ENCODE results near the gene ITGB3BP. TPM values are rescaled to one million over a fixed set of nuclear protein-coding genes. Genes with fewer than 3 reads are reported as not detected.
"Not testable (repeated sequence)": the region's sequence is repeated elsewhere in the genome, so short reads cannot be mapped to it uniquely, and the experiment has no call there.

ITGB3BP gene
- total and polyA plus RNA-seq, 5 donors from 2014 or later: 11.3 to 29.9 (median 23.3) TPM

DNA sequence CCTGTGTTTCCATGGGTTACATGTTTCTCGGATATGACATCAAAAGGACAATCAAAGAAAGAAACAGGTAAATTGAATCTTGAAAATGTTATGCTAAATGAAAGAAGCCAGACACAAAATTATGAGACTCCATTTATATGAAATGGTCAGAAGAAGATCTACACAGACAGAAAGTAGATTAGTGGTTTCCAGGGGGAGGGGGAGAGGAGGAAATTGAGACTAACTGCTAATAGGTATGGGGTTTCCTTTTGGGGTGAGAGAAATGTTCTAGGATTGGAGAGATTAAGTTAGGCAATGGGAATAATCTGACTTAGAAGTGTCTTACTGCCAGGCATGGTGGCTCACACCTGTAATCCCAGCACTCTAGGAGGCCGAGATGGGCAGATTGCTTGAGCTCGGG is 21.8 kb downstream of the ITGB3BP start:
- Histone ChIP-seq H3K36me3 (ENCODE audit: control insufficient read depth, insufficient read depth, low read length) (no peaks in the 10 kb centered on the region), H3K4me3 (ENCODE audit: low read depth, low read length) (no peak overlapping the region), H3K27me3 (ENCODE audit: control insufficient read depth, insufficient read depth, low read length) (no peaks in the 10 kb centered on the region), H3K27ac (ENCODE audit: insufficient read depth, low read length, poor library complexity, severe bottlenecking) (no peak overlapping the region), H3K4me1 (ENCODE audit: control insufficient read depth, insufficient read depth, low read length, poor library complexity, severe bottlenecking) (no peaks in the 10 kb centered on the region), H3K9me3 (ENCODE audit: control insufficient read depth in 2 of 2, low read length in 2 of 2) (no peaks in the 10 kb centered on the region)
- Mint-ChIP-seq H3K4me3 (no peak overlapping the region), H3K36me3 (peaks cover 23% of the 10 kb centered on the region), H3K27me3 (no peaks in the 10 kb centered on the region), H3K4me1 (peaks cover 9 to 22% (median 18%) of the 10 kb centered on the region in 4 donors), H3K9me3 (peaks cover 0 to 8% (median 1%) of the 10 kb centered on the region in 7 donors), H3K27ac (peak overlapping the region in 2 of 3 donors; percentile 2 to 15)
- peak in 1 of 3 donors; percentile 7 for DNase-seq
- no peak for ATAC-seq (ENCODE audit: low read depth in 2 of 2)

DNA sequence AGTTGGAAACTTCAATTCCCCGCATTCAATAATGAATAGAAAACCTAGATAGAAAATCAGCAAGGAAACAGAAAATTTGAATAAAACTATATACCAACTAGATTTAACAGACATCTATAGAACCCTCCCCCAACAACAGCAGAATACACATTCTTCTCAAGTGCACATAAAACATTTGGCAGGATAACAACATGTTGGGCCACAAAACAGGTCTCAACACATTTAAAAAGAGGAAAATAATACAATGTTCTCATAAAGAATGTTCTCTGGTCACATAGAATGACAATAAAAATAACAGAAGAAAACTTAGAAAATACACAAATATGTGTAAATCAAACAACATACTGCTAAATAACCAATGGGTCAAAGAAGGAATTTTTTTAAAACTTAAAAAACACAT is 24.9 kb downstream of the ITGB3BP start:
- H3K4me3 Mint-ChIP-seq: no peak overlapping the region
- no peaks in the 10 kb centered on the region for H3K27me3 Mint-ChIP-seq
- no peaks in the 10 kb centered on the region for H3K36me3 ChIP-seq (ENCODE audit: control insufficient read depth, insufficient read depth, low read length)
- no peak overlapping the region for H3K27ac Mint-ChIP-seq
- H3K4me1 Mint-ChIP-seq: peaks cover 9 to 22% (median 19%) of the 10 kb centered on the region in 4 donors
- no peak overlapping the region for H3K4me3 ChIP-seq (ENCODE audit: low read depth, low read length)
- H3K4me1 ChIP-seq (ENCODE audit: control insufficient read depth, insufficient read depth, low read length, poor library complexity, severe bottlenecking): no peaks in the 10 kb centered on the region
- peaks cover 0 to 8% (median 0%) of the 10 kb centered on the region in 7 donors for H3K9me3 Mint-ChIP-seq
- peaks cover 16% of the 10 kb centered on the region for H3K36me3 Mint-ChIP-seq
- H3K27me3 ChIP-seq (ENCODE audit: control insufficient read depth, insufficient read depth, low read length): no peaks in the 10 kb centered on the region
- no peaks in the 10 kb centered on the region for H3K9me3 ChIP-seq (ENCODE audit: control insufficient read depth in 2 of 2, low read length in 2 of 2)
- ATAC-seq (ENCODE audit: low read depth in 2 of 2): no peak
- H3K27ac ChIP-seq (ENCODE audit: insufficient read depth, low read length, poor library complexity, severe bottlenecking): no peak overlapping the region
- no peak for DNase-seq

DNA sequence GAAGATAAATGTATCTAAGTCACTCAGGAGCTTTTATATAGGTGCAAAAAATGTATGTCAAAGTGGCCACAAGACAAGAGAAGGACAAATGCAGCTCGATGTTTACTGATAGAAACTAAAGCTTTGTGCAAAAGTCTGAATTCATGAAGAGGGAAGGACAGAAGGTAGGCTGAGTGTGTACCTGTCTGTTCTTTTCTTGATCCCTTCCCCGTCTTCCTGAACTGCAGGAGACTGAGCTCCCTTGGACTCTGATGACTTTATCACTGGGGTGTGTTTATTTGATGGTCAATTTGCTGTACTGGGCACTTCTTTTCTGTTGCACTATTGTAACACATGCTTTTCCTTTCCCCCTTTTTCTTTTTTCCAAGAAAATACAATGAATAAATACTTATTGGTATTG is 25.4 kb downstream of the ITGB3BP start:
- Mint-ChIP-seq H3K4me1 (peaks cover 10 to 22% (median 20%) of the 10 kb centered on the region in 4 donors), H3K9me3 (peaks cover 0 to 8% (median 0%) of the 10 kb centered on the region in 7 donors), H3K4me3 (no peak overlapping the region), H3K27ac (no peak overlapping the region), H3K36me3 (peaks cover 17% of the 10 kb centered on the region), H3K27me3 (no peaks in the 10 kb centered on the region)
- H3K4me1 ChIP-seq (ENCODE audit: control insufficient read depth, insufficient read depth, low read length, poor library complexity, severe bottlenecking): no peaks in the 10 kb centered on the region
- no peak overlapping the region for H3K4me3 ChIP-seq (ENCODE audit: low read depth, low read length)
- no peak overlapping the region for H3K27ac ChIP-seq (ENCODE audit: insufficient read depth, low read length, poor library complexity, severe bottlenecking)
- H3K36me3 ChIP-seq (ENCODE audit: control insufficient read depth, insufficient read depth, low read length): no peaks in the 10 kb centered on the region
- DNase-seq (no peak), ATAC-seq (ENCODE audit: low read depth in 2 of 2) (no peak)
- H3K27me3 ChIP-seq (ENCODE audit: control insufficient read depth, insufficient read depth, low read length): no peaks in the 10 kb centered on the region
- H3K9me3 ChIP-seq (ENCODE audit: control insufficient read depth in 2 of 2, low read length in 2 of 2): no peaks in the 10 kb centered on the region

DNA sequence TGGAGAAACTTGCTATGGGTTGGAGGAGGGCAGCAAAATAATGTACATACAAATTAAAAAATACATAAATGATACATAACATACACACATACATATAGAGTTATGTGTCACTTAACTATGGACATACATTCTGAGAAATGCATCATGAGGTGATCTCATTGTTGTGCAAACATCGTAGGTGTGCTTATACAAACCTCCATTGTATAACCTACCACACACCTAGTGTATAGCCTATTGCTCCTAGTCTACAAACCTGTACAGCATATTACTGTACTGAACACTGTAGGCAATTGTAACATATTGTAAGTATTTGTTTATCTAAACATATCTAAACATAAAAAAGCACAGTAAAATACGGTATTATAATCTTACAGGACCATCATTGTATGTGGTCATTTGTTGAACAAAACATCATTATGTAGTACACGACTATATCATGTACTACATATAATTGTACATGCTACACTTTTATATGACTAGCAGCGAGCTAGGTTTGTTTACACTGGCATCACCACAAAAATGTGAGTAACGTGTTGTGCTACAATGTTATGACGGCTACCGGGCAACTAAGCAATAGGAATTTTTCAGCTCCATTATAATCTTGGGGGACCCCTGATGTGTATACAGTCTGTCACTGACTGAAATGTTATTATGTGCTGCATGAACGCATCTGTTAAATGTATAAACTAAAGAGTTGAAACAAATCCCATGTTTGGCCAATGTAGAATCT is 35.5 kb downstream of the ITGB3BP start:
- no peak for DNase-seq

DNA sequence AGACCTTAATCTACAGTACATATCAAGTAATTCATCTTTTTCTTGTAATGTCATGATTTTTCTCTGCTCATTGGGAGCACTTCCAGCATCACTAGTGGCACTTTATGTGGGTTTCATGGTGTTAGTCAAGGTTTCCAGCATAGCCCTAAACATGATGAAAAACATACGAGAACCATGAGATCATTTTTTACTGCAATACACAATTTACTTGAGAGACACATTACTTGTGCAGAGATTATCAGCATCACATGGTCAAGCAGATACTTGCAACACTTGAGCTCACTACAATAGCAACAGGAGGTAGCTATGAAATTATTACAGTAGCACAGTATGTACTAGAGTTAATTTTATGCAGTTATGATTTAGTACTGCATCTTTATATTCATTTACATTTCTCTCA is 36.4 kb downstream of the ITGB3BP start:
- peaks cover 0 to 5% (median 2%) of the 10 kb centered on the region in 4 donors for H3K4me1 Mint-ChIP-seq
- Histone ChIP-seq H3K36me3 (ENCODE audit: control insufficient read depth, insufficient read depth, low read length) (no peaks in the 10 kb centered on the region), H3K27me3 (ENCODE audit: control insufficient read depth, insufficient read depth, low read length) (no peaks in the 10 kb centered on the region), H3K4me3 (ENCODE audit: low read depth, low read length) (no peak overlapping the region), H3K27ac (ENCODE audit: insufficient read depth, low read length, poor library complexity, severe bottlenecking) (no peak overlapping the region), H3K4me1 (ENCODE audit: control insufficient read depth, insufficient read depth, low read length, poor library complexity, severe bottlenecking) (no peaks in the 10 kb centered on the region), H3K9me3 (ENCODE audit: control insufficient read depth in 2 of 2, low read length in 2 of 2) (no peaks in the 10 kb centered on the region)
- no peak overlapping the region for H3K4me3 Mint-ChIP-seq
- no peak for ATAC-seq (ENCODE audit: low read depth in 2 of 2)
- H3K27me3 Mint-ChIP-seq: no peaks in the 10 kb centered on the region
- H3K36me3 Mint-ChIP-seq: peaks cover 4% of the 10 kb centered on the region
- peaks cover 0 to 1% (median 0%) of the 10 kb centered on the region in 7 donors for H3K9me3 Mint-ChIP-seq
- DNase-seq: no peak
- no peak overlapping the region for H3K27ac Mint-ChIP-seq

More for the DNA sequence above, 35.5 kb downstream of the ITGB3BP start:
- Histone ChIP-seq H3K4me3 (ENCODE audit: low read depth, low read length) (no peak overlapping the region), H3K36me3 (ENCODE audit: control insufficient read depth, insufficient read depth, low read length) (no peaks in the 10 kb centered on the region), H3K27me3 (ENCODE audit: control insufficient read depth, insufficient read depth, low read length) (no peaks in the 10 kb centered on the region), H3K4me1 (ENCODE audit: control insufficient read depth, insufficient read depth, low read length, poor library complexity, severe bottlenecking) (no peaks in the 10 kb centered on the region), H3K27ac (ENCODE audit: insufficient read depth, low read length, poor library complexity, severe bottlenecking) (no peak overlapping the region), H3K9me3 (ENCODE audit: control insufficient read depth in 2 of 2, low read length in 2 of 2) (no peaks in the 10 kb centered on the region)
- H3K4me3 Mint-ChIP-seq: no peak overlapping the region
- H3K27me3 Mint-ChIP-seq: no peaks in the 10 kb centered on the region
- H3K36me3 Mint-ChIP-seq: peaks cover 6% of the 10 kb centered on the region
- H3K27ac Mint-ChIP-seq: no peak overlapping the region
- no peak for ATAC-seq (ENCODE audit: low read depth in 2 of 2)
- H3K9me3 Mint-ChIP-seq: peaks cover 0 to 1% (median 0%) of the 10 kb centered on the region in 7 donors
- H3K4me1 Mint-ChIP-seq: peaks cover 0 to 11% (median 3%) of the 10 kb centered on the region in 4 donors

DNA sequence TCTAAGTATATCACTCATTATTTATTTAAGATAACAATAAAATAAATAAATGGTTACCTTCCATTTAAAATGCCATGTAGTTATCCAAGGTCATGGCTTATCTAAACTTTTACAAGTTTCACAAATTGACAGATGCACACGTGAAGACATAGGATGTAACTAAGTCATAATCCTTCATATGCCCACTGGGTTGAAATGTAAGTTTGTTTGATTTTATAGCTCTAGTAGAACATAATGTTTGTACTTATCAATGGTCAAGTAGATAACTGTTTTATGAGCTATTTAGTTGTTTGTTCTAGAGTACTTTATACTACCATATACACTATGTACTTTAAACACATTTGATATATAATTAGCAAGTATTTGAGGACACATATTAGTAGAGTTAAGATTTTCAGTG is 43.0 kb downstream of the ITGB3BP start:
- DNase-seq (no peak), ATAC-seq (ENCODE audit: low read depth in 2 of 2) (no peak)
- H3K4me1 Mint-ChIP-seq: peaks cover 0 to 10% (median 0%) of the 10 kb centered on the region in 4 donors
- H3K36me3 Mint-ChIP-seq: peaks cover 5% of the 10 kb centered on the region
- Histone ChIP-seq H3K36me3 (ENCODE audit: control insufficient read depth, insufficient read depth, low read length) (no peaks in the 10 kb centered on the region), H3K9me3 (ENCODE audit: control insufficient read depth in 2 of 2, low read length in 2 of 2) (no peaks in the 10 kb centered on the region), H3K27ac (ENCODE audit: insufficient read depth, low read length, poor library complexity, severe bottlenecking) (no peak overlapping the region), H3K4me1 (ENCODE audit: control insufficient read depth, insufficient read depth, low read length, poor library complexity, severe bottlenecking) (no peaks in the 10 kb centered on the region), H3K27me3 (ENCODE audit: control insufficient read depth, insufficient read depth, low read length) (no peaks in the 10 kb centered on the region), H3K4me3 (ENCODE audit: low read depth, low read length) (no peak overlapping the region)
- peaks cover 0 to 1% (median 0%) of the 10 kb centered on the region in 7 donors for H3K9me3 Mint-ChIP-seq
- no peaks in the 10 kb centered on the region for H3K27me3 Mint-ChIP-seq
- no peak overlapping the region for H3K4me3 Mint-ChIP-seq
- H3K27ac Mint-ChIP-seq: no peak overlapping the region

DNA sequence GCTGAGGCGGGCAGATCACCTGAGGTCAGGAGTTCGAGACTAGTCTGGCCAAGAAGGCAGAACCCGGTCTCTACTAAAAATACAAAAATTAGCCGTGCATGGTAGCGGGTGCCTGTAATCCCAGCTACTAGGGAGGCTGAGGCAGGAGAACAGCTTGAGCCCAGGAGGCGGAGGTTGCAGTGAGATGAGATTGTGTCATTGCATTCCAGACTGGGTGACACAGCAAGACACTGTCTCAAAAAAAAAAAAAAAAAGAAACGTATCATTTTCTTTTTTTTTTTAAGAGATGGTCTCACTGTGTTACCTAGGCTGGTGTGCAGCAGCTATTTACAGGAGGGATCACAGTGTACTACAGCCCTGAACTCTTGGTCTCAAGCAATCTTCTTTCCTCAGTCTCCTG is 47.3 kb downstream of the ITGB3BP start:
- ATAC-seq (ENCODE audit: low read depth in 2 of 2) (no peak), DNase-seq (no peak)
- no peaks in the 10 kb centered on the region for H3K27me3 ChIP-seq (ENCODE audit: control insufficient read depth, insufficient read depth, low read length)
- Mint-ChIP-seq H3K36me3 (peaks cover 8% of the 10 kb centered on the region), H3K27me3 (no peaks in the 10 kb centered on the region), H3K9me3 (peaks cover 0 to 2% (median 0%) of the 10 kb centered on the region in 7 donors), H3K27ac (no peak overlapping the region), H3K4me3 (no peak overlapping the region), H3K4me1 (peaks cover 0 to 10% (median under 1%) of the 10 kb centered on the region in 4 donors)
- H3K36me3 ChIP-seq (ENCODE audit: control insufficient read depth, insufficient read depth, low read length): no peaks in the 10 kb centered on the region
- no peaks in the 10 kb centered on the region for H3K9me3 ChIP-seq (ENCODE audit: control insufficient read depth in 2 of 2, low read length in 2 of 2)
- no peak overlapping the region for H3K27ac ChIP-seq (ENCODE audit: insufficient read depth, low read length, poor library complexity, severe bottlenecking)
- no peaks in the 10 kb centered on the region for H3K4me1 ChIP-seq (ENCODE audit: control insufficient read depth, insufficient read depth, low read length, poor library complexity, severe bottlenecking)
- H3K4me3 ChIP-seq (ENCODE audit: low read depth, low read length): no peak overlapping the region

DNA sequence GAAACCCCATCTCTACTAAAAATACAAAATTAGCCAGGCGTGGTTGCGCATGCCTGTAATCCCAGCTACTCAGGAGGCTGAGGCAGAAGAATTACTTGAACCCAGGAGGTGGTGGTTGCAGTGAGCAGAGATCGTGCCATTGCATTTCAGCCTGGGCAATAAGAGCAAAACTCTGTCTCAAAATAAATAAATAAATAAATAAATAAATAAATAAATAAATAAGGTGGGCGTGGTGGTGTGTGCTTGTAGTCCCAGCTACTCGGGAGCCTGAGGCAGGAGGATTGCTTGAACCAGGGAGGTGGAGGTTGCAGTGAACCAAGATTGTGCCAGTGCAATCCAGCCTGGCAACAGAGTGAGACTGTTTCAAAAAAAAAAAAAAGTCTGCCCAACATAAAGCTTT is 54.3 kb downstream of the ITGB3BP start:
- not testable (repeated sequence) for H3K9me3 ChIP-seq (ENCODE audit: control insufficient read depth in 2 of 2, low read length in 2 of 2); H3K27ac Mint-ChIP-seq; H3K27me3 Mint-ChIP-seq; H3K4me3 Mint-ChIP-seq; H3K27me3 ChIP-seq (ENCODE audit: control insufficient read depth, insufficient read depth, low read length); H3K4me1 ChIP-seq (ENCODE audit: control insufficient read depth, insufficient read depth, low read length, poor library complexity, severe bottlenecking); H3K9me3 Mint-ChIP-seq; DNase-seq; H3K36me3 ChIP-seq (ENCODE audit: control insufficient read depth, insufficient read depth, low read length); ATAC-seq (ENCODE audit: low read depth in 2 of 2); H3K36me3 Mint-ChIP-seq; H3K4me1 Mint-ChIP-seq; H3K4me3 ChIP-seq (ENCODE audit: low read depth, low read length); H3K27ac ChIP-seq (ENCODE audit: insufficient read depth, low read length, poor library complexity, severe bottlenecking)

Measured in CD4-positive, CD25-positive, alpha-beta regulatory T cell (primary cell).